Measurements from ENCODE around the gene ZNF646.

ZNF646 gene

GRCh38 chr16:31061126-31061812, 13.0 kb upstream of the ZNF646 start:
- H2BK12ac ChIP-seq (ENCODE audit: low read length), result no peak overlapping the region
- peaks cover 0 to 3% of the 10 kb centered on the region in 2 donors for H3K4me1 ChIP-seq (ENCODE audit: control insufficient read depth in 2 of 2, insufficient read depth in 1 of 2, low read depth in 1 of 2, low read length in 2 of 2)
- H3K27ac ChIP-seq (replicated peaks; ENCODE audit: low read length), result no peak overlapping the region
- H4K8ac ChIP-seq (ENCODE audit: low read depth, low read length), result no peak overlapping the region
- H2BK15ac ChIP-seq (ENCODE audit: low read length), result no peak overlapping the region
- no peaks in the 10 kb centered on the region for H3K9me3 ChIP-seq (replicated peaks in 1 of 2; ENCODE audit: control insufficient read depth in 2 of 2, insufficient read depth in 1 of 2, low read depth in 1 of 2, low read length in 2 of 2)
- no peak overlapping the region for H3K18ac ChIP-seq (ENCODE audit: low read length)
- no peak overlapping the region for H3K4me2 ChIP-seq (ENCODE audit: insufficient read depth, low read length, poor library complexity, severe bottlenecking)
- peaks cover 26 to 52% of the 10 kb centered on the region in 2 donors for H3K36me3 ChIP-seq (replicated peaks in 1 of 2; ENCODE audit: control insufficient read depth in 2 of 2, insufficient read depth in 2 of 2, low read length in 2 of 2)
- H3K79me1 ChIP-seq (ENCODE audit: low read depth, low read length), result peaks cover 11% of the 10 kb centered on the region
- DNase-seq (ENCODE audit: low spot score), result no peak
- no peak overlapping the region for H2BK5ac ChIP-seq (ENCODE audit: low read length)
- no peak overlapping the region for H2AFZ ChIP-seq (ENCODE audit: low read length)
- no peak overlapping the region for H2BK120ac ChIP-seq (ENCODE audit: low read depth, low read length)
- no peak overlapping the region for H3K9ac ChIP-seq (ENCODE audit: low read depth, low read length, poor library complexity)
- no peaks in the 10 kb centered on the region for H3K27me3 ChIP-seq (ENCODE audit: control insufficient read depth in 3 of 3, insufficient read depth in 3 of 3, low read depth in 1 of 3, low read length in 3 of 3)
- H3K23ac ChIP-seq (ENCODE audit: low read depth, low read length, poor library complexity), result no peak overlapping the region
- H3K14ac ChIP-seq (ENCODE audit: low read length), result no peak overlapping the region
- H4K91ac ChIP-seq (ENCODE audit: low read depth, low read length, poor library complexity), result no peak overlapping the region
- H3K4me3 ChIP-seq (ENCODE audit: low read length in 2 of 2), result no peak overlapping the region
- WGBS, 2 donors (ENCODE audit: extremely low coverage in 2 of 2, insufficient read length in 2 of 2, insufficient replicate concordance in 1 of 2), result no CpG with 5 or more reads among the region's 42 CpGs
- H3K4ac ChIP-seq (ENCODE audit: low read length), result no peak overlapping the region
- H2AK5ac ChIP-seq (ENCODE audit: low read depth, low read length), result no peak overlapping the region

- no peak overlapping the region for H2BK120ac ChIP-seq (ENCODE audit: low read depth, low read length)
- no peak overlapping the region for H3K14ac ChIP-seq (ENCODE audit: low read length)
- H3K9me3 ChIP-seq (replicated peaks in 1 of 2; ENCODE audit: control insufficient read depth in 2 of 2, insufficient read depth in 1 of 2, low read depth in 1 of 2, low read length in 2 of 2), result no peaks in the 10 kb centered on the region
- no peak overlapping the region for H3K4me2 ChIP-seq (ENCODE audit: insufficient read depth, low read length, poor library complexity, severe bottlenecking)
- no peak overlapping the region for H4K91ac ChIP-seq (ENCODE audit: low read depth, low read length, poor library complexity)
- no peak overlapping the region for H2BK15ac ChIP-seq (ENCODE audit: low read length)
- no peak overlapping the region for H2AFZ ChIP-seq (ENCODE audit: low read length)
- H3K4me1 ChIP-seq (ENCODE audit: control insufficient read depth in 2 of 2, insufficient read depth in 1 of 2, low read depth in 1 of 2, low read length in 2 of 2), result peaks cover 0 to 3% of the 10 kb centered on the region in 2 donors
- DNase-seq (ENCODE audit: low spot score), result no peak
- no CpG with 5 or more reads among the region's 54 CpGs for WGBS, 2 donors (ENCODE audit: extremely low coverage in 2 of 2, insufficient read length in 2 of 2, insufficient replicate concordance in 1 of 2)
- H3K18ac ChIP-seq (ENCODE audit: low read length), result no peak overlapping the region
- no peak overlapping the region for H2AK5ac ChIP-seq (ENCODE audit: low read depth, low read length)
- H2BK5ac ChIP-seq (ENCODE audit: low read length), result no peak overlapping the region
- H3K23ac ChIP-seq (ENCODE audit: low read depth, low read length, poor library complexity), result peak overlapping the region; percentile 73
- H3K79me1 ChIP-seq (ENCODE audit: low read depth, low read length), result peaks cover 13% of the 10 kb centered on the region
- H3K9ac ChIP-seq (ENCODE audit: low read depth, low read length, poor library complexity), result no peak overlapping the region
- no peaks in the 10 kb centered on the region for H3K27me3 ChIP-seq (ENCODE audit: control insufficient read depth in 3 of 3, insufficient read depth in 3 of 3, low read depth in 1 of 3, low read length in 3 of 3)
- H2BK12ac ChIP-seq (ENCODE audit: low read length), result no peak overlapping the region
- H3K4me3 ChIP-seq (ENCODE audit: low read length in 2 of 2), result peak overlapping the region in 1 of 2 donors; percentile 49
- peaks cover 26 to 52% of the 10 kb centered on the region in 2 donors for H3K36me3 ChIP-seq (replicated peaks in 1 of 2; ENCODE audit: control insufficient read depth in 2 of 2, insufficient read depth in 2 of 2, low read length in 2 of 2)
- H3K4ac ChIP-seq (ENCODE audit: low read length), result no peak overlapping the region
- no peak overlapping the region for H3K27ac ChIP-seq (replicated peaks; ENCODE audit: low read length)
- no peak overlapping the region for H4K8ac ChIP-seq (ENCODE audit: low read depth, low read length)
Measured at GRCh38 chr16:31061813-31062440, 12.3 kb upstream of the ZNF646 start.

GRCh38 chr16:31063495-31063842, 10.8 kb upstream of the ZNF646 start:
- Histone ChIP-seq H3K4me3 (ENCODE audit: low read length in 2 of 2) (peak overlapping the region in 1 of 2 donors; percentile 39), H3K9ac (ENCODE audit: low read depth, low read length, poor library complexity) (no peak overlapping the region), H3K4me1 (ENCODE audit: control insufficient read depth in 2 of 2, insufficient read depth in 1 of 2, low read depth in 1 of 2, low read length in 2 of 2) (peaks cover 0 to 3% of the 10 kb centered on the region in 2 donors), H3K23ac (ENCODE audit: low read depth, low read length, poor library complexity) (peak overlapping the region; percentile 73), H3K79me1 (ENCODE audit: low read depth, low read length) (peaks cover 13% of the 10 kb centered on the region), H3K14ac (ENCODE audit: low read length) (no peak overlapping the region), H2BK5ac (ENCODE audit: low read length) (peak overlapping the region; percentile 75), H3K36me3 (replicated peaks in 1 of 2; ENCODE audit: control insufficient read depth in 2 of 2, insufficient read depth in 2 of 2, low read length in 2 of 2) (peaks cover 26 to 60% of the 10 kb centered on the region in 2 donors), H3K18ac (ENCODE audit: low read length) (no peak overlapping the region), H2BK120ac (ENCODE audit: low read depth, low read length) (no peak overlapping the region), H3K4ac (ENCODE audit: low read length) (peak overlapping the region; percentile 11), H3K27ac (replicated peaks; ENCODE audit: low read length) (no peak overlapping the region), H2AK5ac (ENCODE audit: low read depth, low read length) (no peak overlapping the region), H3K4me2 (ENCODE audit: insufficient read depth, low read length, poor library complexity, severe bottlenecking) (no peak overlapping the region), H2AFZ (ENCODE audit: low read length) (no peak overlapping the region), H4K91ac (ENCODE audit: low read depth, low read length, poor library complexity) (no peak overlapping the region), H2BK12ac (ENCODE audit: low read length) (no peak overlapping the region), H3K27me3 (ENCODE audit: control insufficient read depth in 3 of 3, insufficient read depth in 3 of 3, low read depth in 1 of 3, low read length in 3 of 3) (no peaks in the 10 kb centered on the region), H2BK15ac (ENCODE audit: low read length) (no peak overlapping the region), H3K9me3 (replicated peaks in 1 of 2; ENCODE audit: control insufficient read depth in 2 of 2, insufficient read depth in 1 of 2, low read depth in 1 of 2, low read length in 2 of 2) (no peaks in the 10 kb centered on the region), H4K8ac (ENCODE audit: low read depth, low read length) (peak overlapping the region; percentile 82)
- no peak for DNase-seq (ENCODE audit: low spot score)
- WGBS, 2 donors (ENCODE audit: extremely low coverage in 2 of 2, insufficient read length in 2 of 2, insufficient replicate concordance in 1 of 2), result no CpG with 5 or more reads among the region's 9 CpGs

GRCh38 chr16:31063843-31064611, 10.2 kb upstream of the ZNF646 start:
- Histone ChIP-seq H3K27ac (replicated peaks; ENCODE audit: low read length) (no peak overlapping the region), H3K4ac (ENCODE audit: low read length) (peak overlapping the region; percentile 11), H2AK5ac (ENCODE audit: low read depth, low read length) (no peak overlapping the region), H2BK5ac (ENCODE audit: low read length) (peak overlapping the region; percentile 75), H2BK12ac (ENCODE audit: low read length) (no peak overlapping the region), H3K36me3 (replicated peaks in 1 of 2; ENCODE audit: control insufficient read depth in 2 of 2, insufficient read depth in 2 of 2, low read length in 2 of 2) (peaks cover 26 to 60% of the 10 kb centered on the region in 2 donors), H3K79me1 (ENCODE audit: low read depth, low read length) (peaks cover 13% of the 10 kb centered on the region), H2AFZ (ENCODE audit: low read length) (no peak overlapping the region), H3K4me1 (ENCODE audit: control insufficient read depth in 2 of 2, insufficient read depth in 1 of 2, low read depth in 1 of 2, low read length in 2 of 2) (peaks cover 0 to 3% of the 10 kb centered on the region in 2 donors), H3K9me3 (replicated peaks in 1 of 2; ENCODE audit: control insufficient read depth in 2 of 2, insufficient read depth in 1 of 2, low read depth in 1 of 2, low read length in 2 of 2) (no peaks in the 10 kb centered on the region), H3K14ac (ENCODE audit: low read length) (no peak overlapping the region), H3K4me3 (ENCODE audit: low read length in 2 of 2) (peak overlapping the region in 1 of 2 donors; percentile 39), H4K91ac (ENCODE audit: low read depth, low read length, poor library complexity) (no peak overlapping the region), H3K9ac (ENCODE audit: low read depth, low read length, poor library complexity) (no peak overlapping the region), H3K27me3 (ENCODE audit: control insufficient read depth in 3 of 3, insufficient read depth in 3 of 3, low read depth in 1 of 3, low read length in 3 of 3) (no peaks in the 10 kb centered on the region), H3K23ac (ENCODE audit: low read depth, low read length, poor library complexity) (peak overlapping the region; percentile 73), H3K4me2 (ENCODE audit: insufficient read depth, low read length, poor library complexity, severe bottlenecking) (no peak overlapping the region), H3K18ac (ENCODE audit: low read length) (no peak overlapping the region), H2BK15ac (ENCODE audit: low read length) (no peak overlapping the region), H2BK120ac (ENCODE audit: low read depth, low read length) (no peak overlapping the region), H4K8ac (ENCODE audit: low read depth, low read length) (peak overlapping the region; percentile 82)
- DNase-seq (ENCODE audit: low spot score), result no peak
- no CpG with 5 or more reads among the region's 56 CpGs for WGBS, 2 donors (ENCODE audit: extremely low coverage in 2 of 2, insufficient read length in 2 of 2, insufficient replicate concordance in 1 of 2)
